Measurements from ENCODE around the gene TBC1D1. TPM values are rescaled to one million over a fixed set of nuclear protein-coding genes. Genes with fewer than 3 reads are reported as not detected.

The TBC1D1 gene
- total RNA-seq, 1 donor from 2014 or later: 113 TPM

GRCh38 chr4:38173935-38174518, 283.1 kb downstream of the TBC1D1 start:
- Mint-ChIP-seq H3K27ac (ENCODE audit: unreplicated experiment) (no peak overlapping the region), H3K36me3 (ENCODE audit: low read depth) (no peaks in the 10 kb centered on the region), H3K4me1 (peaks cover 6% of the 10 kb centered on the region), H3K4me3 (no peak overlapping the region), H3K9me3 (no peaks in the 10 kb centered on the region), H3K27me3 (ENCODE audit: low read depth) (no peaks in the 10 kb centered on the region)
- no peak for DNase-seq (ENCODE audit: low read depth, low spot score)
- TF ChIP-seq CTCF (conservative IDR thresholded peaks at IDR 0.05): no peak

- H3K9me3 Mint-ChIP-seq: no peaks in the 10 kb centered on the region
- peaks cover 10% of the 10 kb centered on the region for H3K4me1 Mint-ChIP-seq
- DNase-seq (ENCODE audit: low read depth, low spot score): no peak
- no peaks in the 10 kb centered on the region for H3K27me3 Mint-ChIP-seq (ENCODE audit: low read depth)
- TF ChIP-seq CTCF (conservative IDR thresholded peaks at IDR 0.05): no peak
- no peaks in the 10 kb centered on the region for H3K36me3 Mint-ChIP-seq (ENCODE audit: low read depth)
- no peak overlapping the region for H3K4me3 Mint-ChIP-seq
- H3K27ac Mint-ChIP-seq (ENCODE audit: unreplicated experiment): no peak overlapping the region
Measured at GRCh38 chr4:38174801-38175200, 283.9 kb downstream of the TBC1D1 start.

- Mint-ChIP-seq H3K27ac (ENCODE audit: unreplicated experiment) (no peak overlapping the region), H3K27me3 (ENCODE audit: low read depth) (no peaks in the 10 kb centered on the region), H3K4me3 (no peak overlapping the region), H3K36me3 (ENCODE audit: low read depth) (no peaks in the 10 kb centered on the region), H3K4me1 (peaks cover 24% of the 10 kb centered on the region), H3K9me3 (no peaks in the 10 kb centered on the region)
- no peak for TF ChIP-seq CTCF (conservative IDR thresholded peaks at IDR 0.05)
- no peak for DNase-seq (ENCODE audit: low read depth, low spot score)
Measured at GRCh38 chr4:38176165-38176564, 285.3 kb downstream of the TBC1D1 start.

- Mint-ChIP-seq H3K4me1 (peaks cover 27% of the 10 kb centered on the region), H3K9me3 (no peaks in the 10 kb centered on the region), H3K4me3 (no peak overlapping the region), H3K27ac (ENCODE audit: unreplicated experiment) (peak overlapping the region; percentile 19), H3K36me3 (ENCODE audit: low read depth) (peaks cover 2% of the 10 kb centered on the region), H3K27me3 (ENCODE audit: low read depth) (no peaks in the 10 kb centered on the region)
- DNase-seq (ENCODE audit: low read depth, low spot score): no peak
- TF ChIP-seq CTCF (conservative IDR thresholded peaks at IDR 0.05): no peak
Measured at GRCh38 chr4:38177035-38177546, 286.2 kb downstream of the TBC1D1 start.

- no peak for DNase-seq (ENCODE audit: low read depth, low spot score)
- H3K9me3 Mint-ChIP-seq: no peaks in the 10 kb centered on the region
- H3K4me1 Mint-ChIP-seq: peaks cover 27% of the 10 kb centered on the region
- no peaks in the 10 kb centered on the region for H3K27me3 Mint-ChIP-seq (ENCODE audit: low read depth)
- H3K27ac Mint-ChIP-seq (ENCODE audit: unreplicated experiment): no peak overlapping the region
- no peak for TF ChIP-seq CTCF (conservative IDR thresholded peaks at IDR 0.05)
- no peak overlapping the region for H3K4me3 Mint-ChIP-seq
- H3K36me3 Mint-ChIP-seq (ENCODE audit: low read depth): peaks cover 2% of the 10 kb centered on the region
Measured at GRCh38 chr4:38177641-38178391, 286.9 kb downstream of the TBC1D1 start.
